ENCODE measurements around the gene SYS1.

GRCh38 chr20:45318386-45318939 lies 44.5 kb upstream of the SYS1 start:
- no peak for TF ChIP-seq CTCF (conservative IDR thresholded peaks at IDR 0.05; ENCODE audit: low read length)
- TF ChIP-seq EZH2phosphoT487 (IDR thresholded peaks at IDR 0.05; ENCODE audit: borderline replicate concordance): no peak

Data from Loucy (cell line).